ENCODE measurements around the gene CDK5RAP3. TPM values are rescaled to one million over a fixed set of nuclear protein-coding genes. Genes with fewer than 3 reads are reported as not detected.
"Not testable (repeated sequence)": the region's sequence is repeated elsewhere in the genome, so short reads cannot be mapped to it uniquely, and the experiment has no call there.

CDK5RAP3 gene
- total RNA-seq, 1 donor: 52.3 TPM

DNA sequence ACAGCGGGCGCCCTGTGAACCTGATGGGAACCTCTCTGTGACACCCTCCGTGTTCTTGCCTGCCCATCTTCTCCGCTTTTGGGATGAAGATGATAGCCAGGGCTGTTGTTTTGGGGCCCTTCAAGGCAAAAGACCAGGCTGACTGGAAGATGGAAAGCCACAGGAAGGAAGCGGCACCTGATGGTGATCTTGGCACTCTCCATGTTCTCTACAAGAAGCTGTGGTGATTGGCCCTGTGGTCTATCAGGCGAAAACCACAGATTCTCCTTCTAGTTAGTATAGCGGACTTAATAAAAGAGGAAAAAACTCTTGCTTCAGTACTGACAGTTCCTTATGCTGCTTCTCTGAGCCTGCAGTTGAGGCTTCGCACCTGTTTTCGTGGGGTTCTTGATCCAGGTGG, 10.5 kb downstream of the CDK5RAP3 start:
- Histone ChIP-seq H3K9me3 (ENCODE audit: low read depth, low read length) (no peaks in the 10 kb centered on the region), H3K4me3 (ENCODE audit: low read length) (no peak overlapping the region), H3K4me1 (ENCODE audit: insufficient read depth, low read length) (peaks cover 32% of the 10 kb centered on the region), H3K27me3 (ENCODE audit: insufficient read depth, low read length) (no peaks in the 10 kb centered on the region)

DNA sequence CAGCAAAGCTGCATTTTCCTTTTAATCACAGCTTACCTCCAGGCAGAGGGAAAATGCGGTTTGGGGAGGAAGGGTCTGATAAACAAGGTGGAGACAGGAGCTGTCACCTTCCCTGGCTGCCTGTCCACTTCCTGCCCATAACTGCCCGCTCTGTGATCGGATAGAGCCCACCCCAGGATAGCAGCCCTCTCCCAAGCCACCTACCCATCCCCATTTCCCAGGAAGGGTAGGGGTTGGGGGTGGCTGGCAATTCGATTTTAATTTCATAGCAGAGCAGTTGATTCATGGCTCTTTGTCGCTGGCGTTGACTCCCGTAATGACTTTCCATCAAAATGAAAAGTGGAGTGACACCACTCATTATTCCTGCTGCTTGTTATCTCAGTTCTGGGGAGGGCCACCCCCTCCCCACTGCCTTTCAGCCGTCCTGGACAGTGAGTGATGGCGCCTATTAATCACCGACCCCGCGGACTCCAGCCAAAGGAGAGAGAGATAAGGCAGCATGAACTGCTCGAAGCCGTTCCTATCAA, 11.2 kb downstream of the CDK5RAP3 start:
- Histone ChIP-seq H3K27me3 (ENCODE audit: insufficient read depth, low read length) (no peaks in the 10 kb centered on the region), H3K4me3 (ENCODE audit: low read length) (no peak overlapping the region), H3K9me3 (ENCODE audit: low read depth, low read length) (no peaks in the 10 kb centered on the region), H3K4me1 (ENCODE audit: insufficient read depth, low read length) (peaks cover 32% of the 10 kb centered on the region)

DNA sequence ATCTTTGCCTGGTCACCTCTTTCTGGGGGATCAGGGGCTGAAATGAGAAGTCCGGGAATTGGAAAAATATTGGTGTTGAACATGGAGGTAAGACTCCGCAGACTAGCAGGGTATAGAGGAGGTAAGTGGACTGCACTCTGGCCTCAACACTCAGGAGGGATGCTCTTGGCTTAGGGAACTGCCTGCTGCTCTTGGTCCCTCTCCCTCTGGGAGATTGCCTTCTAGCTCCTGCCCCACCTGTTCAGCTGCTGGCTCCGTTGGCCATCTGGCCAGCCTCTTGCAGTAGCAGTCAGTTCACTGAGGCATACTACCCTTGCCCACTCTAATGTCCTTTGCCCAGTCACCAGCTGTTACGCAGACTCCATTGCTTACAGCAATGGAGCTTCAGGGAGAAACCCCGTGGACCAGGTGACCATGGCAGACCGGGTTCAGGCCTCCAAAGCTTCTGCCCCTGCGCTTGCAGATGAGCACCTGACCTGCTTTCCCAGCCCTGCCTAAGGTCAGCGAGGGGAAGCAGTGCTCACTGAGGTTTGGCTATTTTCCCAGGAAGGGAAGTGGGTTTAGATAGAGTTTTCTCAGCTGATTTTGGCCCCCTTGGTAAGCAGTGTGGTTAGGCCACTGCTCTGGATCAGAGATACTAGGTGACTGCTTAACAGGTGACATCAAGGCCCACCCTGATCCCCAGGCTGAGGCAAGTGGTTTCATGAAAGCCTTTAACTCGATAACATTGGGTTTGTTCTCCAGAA, 11.9 kb downstream of the CDK5RAP3 start:
- H3K9me3 ChIP-seq (ENCODE audit: low read depth, low read length): no peaks in the 10 kb centered on the region
- no peak overlapping the region for H3K4me3 ChIP-seq (ENCODE audit: low read length)
- no peaks in the 10 kb centered on the region for H3K27me3 ChIP-seq (ENCODE audit: insufficient read depth, low read length)
- H3K4me1 ChIP-seq (ENCODE audit: insufficient read depth, low read length): peaks cover 32% of the 10 kb centered on the region

DNA sequence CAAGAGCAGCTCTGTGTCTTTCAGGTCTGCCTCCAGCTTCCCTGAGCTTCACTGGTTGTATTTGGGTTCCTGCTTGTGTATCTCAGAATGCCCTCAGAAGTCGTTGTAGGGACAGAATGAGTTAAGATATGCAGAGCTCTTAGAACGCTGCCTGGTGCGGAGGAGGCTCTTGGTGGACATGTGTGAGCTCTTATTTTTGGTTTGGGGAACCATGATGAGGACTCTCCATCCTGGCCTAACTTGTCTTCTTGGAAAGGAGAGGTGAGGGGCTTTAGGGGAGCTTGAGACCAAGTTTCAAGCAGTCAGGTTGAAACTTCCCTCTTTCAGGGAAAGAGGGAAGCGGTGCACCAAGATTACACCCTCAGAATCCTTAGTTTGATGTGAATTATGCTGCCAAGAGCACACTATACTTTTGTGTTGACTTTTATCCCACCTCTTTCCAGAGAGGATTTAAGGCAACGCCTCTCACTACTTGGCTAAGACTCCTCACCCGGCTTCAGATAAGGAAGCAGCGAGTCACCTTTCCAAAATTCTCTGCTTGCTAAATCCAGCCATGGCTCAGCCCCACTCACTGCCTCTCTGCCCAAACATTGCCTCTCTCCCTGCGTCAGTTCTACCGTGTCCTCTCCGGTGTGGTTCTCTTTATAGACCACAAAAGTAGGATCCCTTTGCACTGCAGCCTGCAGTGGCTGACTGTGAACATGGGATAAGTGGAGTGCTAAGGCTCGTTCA, 12.7 kb downstream of the CDK5RAP3 start:
- no peaks in the 10 kb centered on the region for H3K27me3 ChIP-seq (ENCODE audit: insufficient read depth, low read length)
- no peak overlapping the region for H3K4me3 ChIP-seq (ENCODE audit: low read length)
- no peaks in the 10 kb centered on the region for H3K9me3 ChIP-seq (ENCODE audit: low read depth, low read length)
- peaks cover 32% of the 10 kb centered on the region for H3K4me1 ChIP-seq (ENCODE audit: insufficient read depth, low read length)

DNA sequence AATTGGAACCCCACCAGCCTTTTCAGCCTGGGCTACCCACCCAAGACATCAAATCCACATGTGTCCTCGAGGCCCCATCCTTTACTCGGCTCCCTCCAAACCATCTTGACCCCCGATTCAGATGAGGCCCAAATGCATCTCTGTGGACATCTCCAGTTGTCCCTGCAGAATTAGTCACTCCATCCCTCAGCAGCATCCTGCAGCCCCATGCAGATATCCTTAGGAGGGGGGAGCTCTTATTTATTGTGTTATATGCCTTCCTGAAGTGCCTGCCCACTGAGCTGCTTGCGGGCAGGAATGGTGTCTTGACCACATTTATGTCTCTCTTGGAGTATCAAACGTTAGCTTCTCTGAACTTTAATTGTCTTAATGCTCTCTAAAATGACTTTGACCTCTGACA, 15.6 kb downstream of the CDK5RAP3 start:
- no peaks in the 10 kb centered on the region for H3K9me3 ChIP-seq (ENCODE audit: low read depth, low read length)
- no peaks in the 10 kb centered on the region for H3K27me3 ChIP-seq (ENCODE audit: insufficient read depth, low read length)
- peaks cover 22% of the 10 kb centered on the region for H3K4me1 ChIP-seq (ENCODE audit: insufficient read depth, low read length)
- no peak overlapping the region for H3K4me3 ChIP-seq (ENCODE audit: low read length)

GRCh38 chr17:47987240-47987835, 16.4 kb downstream of the CDK5RAP3 start:
- H3K4me1 ChIP-seq (ENCODE audit: insufficient read depth, low read length): peaks cover 14% of the 10 kb centered on the region

GRCh38 chr17:47988445-47988844, 17.5 kb downstream of the CDK5RAP3 start:
- H3K4me1 ChIP-seq (ENCODE audit: insufficient read depth, low read length); H3K9me3 ChIP-seq (ENCODE audit: low read depth, low read length); H3K4me3 ChIP-seq (ENCODE audit: low read length); H3K27me3 ChIP-seq (ENCODE audit: insufficient read depth, low read length): not testable (repeated sequence)

More at GRCh38 chr17:47987240-47987835, 16.4 kb downstream of the CDK5RAP3 start:
- H3K4me3 ChIP-seq (ENCODE audit: low read length): no peak overlapping the region
- H3K9me3 ChIP-seq (ENCODE audit: low read depth, low read length): no peaks in the 10 kb centered on the region
- H3K27me3 ChIP-seq (ENCODE audit: insufficient read depth, low read length): no peaks in the 10 kb centered on the region

- H3K4me1 ChIP-seq (ENCODE audit: insufficient read depth, low read length): no peaks in the 10 kb centered on the region
- H3K27me3 ChIP-seq (ENCODE audit: insufficient read depth, low read length): no peaks in the 10 kb centered on the region
- no peaks in the 10 kb centered on the region for H3K9me3 ChIP-seq (ENCODE audit: low read depth, low read length)
- no peak overlapping the region for H3K4me3 ChIP-seq (ENCODE audit: low read length)
Observed at GRCh38 chr17:47989159-47989558, 18.2 kb downstream of the CDK5RAP3 start.

DNA sequence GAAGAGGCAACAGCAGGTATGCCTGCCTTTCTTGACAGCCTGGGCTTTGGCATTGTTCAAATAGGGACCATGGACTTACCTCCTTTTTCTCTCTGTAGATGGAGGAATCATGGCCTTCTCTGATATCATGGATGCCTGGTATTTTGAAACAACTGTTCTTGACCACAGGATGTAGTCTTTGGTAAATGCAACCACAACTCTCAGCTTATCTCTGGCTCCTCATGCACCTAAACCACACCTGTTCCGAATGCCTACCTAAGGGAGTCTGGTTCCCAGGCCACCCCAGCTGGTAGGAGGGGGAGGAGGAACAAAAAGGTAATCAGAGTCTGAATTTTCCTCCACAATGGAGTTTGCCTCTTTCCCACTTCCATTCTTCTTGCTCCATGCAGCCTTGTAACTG, 18.8 kb downstream of the CDK5RAP3 start:
- Histone ChIP-seq H3K27me3 (ENCODE audit: insufficient read depth, low read length) (no peaks in the 10 kb centered on the region), H3K4me1 (ENCODE audit: insufficient read depth, low read length) (no peaks in the 10 kb centered on the region), H3K9me3 (ENCODE audit: low read depth, low read length) (no peaks in the 10 kb centered on the region), H3K4me3 (ENCODE audit: low read length) (no peak overlapping the region)

DNA sequence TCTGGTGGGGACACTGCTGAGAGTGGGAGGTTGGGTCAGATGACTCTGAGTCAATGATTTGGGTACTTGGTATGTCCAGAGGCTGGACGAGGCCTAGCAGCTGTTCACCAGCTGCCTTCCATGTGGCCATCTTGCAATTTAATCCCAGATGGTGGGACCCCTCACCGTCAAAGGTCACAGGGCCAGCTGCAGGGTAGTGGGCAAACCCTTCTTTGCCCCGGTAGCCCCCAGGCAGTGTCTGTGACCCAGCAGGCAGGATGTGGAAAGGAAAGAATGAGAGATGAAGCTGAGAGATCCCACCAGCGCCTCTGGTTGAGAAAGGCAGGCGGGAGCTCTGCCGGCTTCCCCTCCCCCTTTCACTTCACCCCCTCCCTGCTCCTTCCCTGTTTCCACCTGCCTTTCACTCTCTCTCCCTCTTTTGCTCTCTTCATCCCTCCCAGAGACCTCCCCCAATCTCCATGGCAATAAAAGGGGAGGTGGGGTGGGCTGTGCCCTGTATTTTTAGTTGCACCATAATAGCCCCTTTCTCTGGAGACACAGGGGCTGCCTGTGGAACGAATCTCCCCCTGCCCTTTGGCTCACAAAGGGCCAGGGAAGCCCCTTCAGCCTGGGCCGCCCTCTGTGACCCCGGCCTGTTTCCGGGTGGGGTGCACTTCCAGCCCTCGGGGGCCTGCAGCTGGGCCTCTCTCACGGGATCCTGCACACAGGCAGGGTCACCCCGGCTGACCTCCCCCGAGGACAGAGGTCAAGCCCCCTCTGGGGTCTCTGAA, 20.2 kb downstream of the CDK5RAP3 start:
- no peaks in the 10 kb centered on the region for H3K9me3 ChIP-seq (ENCODE audit: low read depth, low read length)
- no peaks in the 10 kb centered on the region for H3K4me1 ChIP-seq (ENCODE audit: insufficient read depth, low read length)
- H3K27me3 ChIP-seq (ENCODE audit: insufficient read depth, low read length): no peaks in the 10 kb centered on the region
- H3K4me3 ChIP-seq (ENCODE audit: low read length): no peak overlapping the region

DNA sequence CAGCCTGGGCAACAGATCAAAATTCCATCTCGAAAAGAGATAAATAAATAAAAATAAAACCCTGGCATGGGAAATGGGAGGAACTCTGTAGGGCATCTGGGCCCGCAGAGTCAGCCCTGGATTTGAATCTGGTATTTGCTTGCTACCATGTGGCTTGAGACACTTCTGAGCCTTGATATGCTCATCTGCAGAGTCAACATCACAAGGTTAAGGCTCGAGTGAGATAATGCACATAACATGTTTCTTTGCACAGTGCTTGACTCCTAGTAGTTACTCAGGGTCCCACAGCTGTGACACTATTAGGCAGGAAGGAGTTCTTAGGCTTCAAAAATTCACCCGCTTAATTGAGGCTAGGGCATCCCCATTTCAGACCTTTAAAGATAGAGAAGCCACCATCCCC, 21.3 kb downstream of the CDK5RAP3 start:
- H3K4me3 ChIP-seq (ENCODE audit: low read length): no peak overlapping the region
- no peaks in the 10 kb centered on the region for H3K9me3 ChIP-seq (ENCODE audit: low read depth, low read length)

DNA sequence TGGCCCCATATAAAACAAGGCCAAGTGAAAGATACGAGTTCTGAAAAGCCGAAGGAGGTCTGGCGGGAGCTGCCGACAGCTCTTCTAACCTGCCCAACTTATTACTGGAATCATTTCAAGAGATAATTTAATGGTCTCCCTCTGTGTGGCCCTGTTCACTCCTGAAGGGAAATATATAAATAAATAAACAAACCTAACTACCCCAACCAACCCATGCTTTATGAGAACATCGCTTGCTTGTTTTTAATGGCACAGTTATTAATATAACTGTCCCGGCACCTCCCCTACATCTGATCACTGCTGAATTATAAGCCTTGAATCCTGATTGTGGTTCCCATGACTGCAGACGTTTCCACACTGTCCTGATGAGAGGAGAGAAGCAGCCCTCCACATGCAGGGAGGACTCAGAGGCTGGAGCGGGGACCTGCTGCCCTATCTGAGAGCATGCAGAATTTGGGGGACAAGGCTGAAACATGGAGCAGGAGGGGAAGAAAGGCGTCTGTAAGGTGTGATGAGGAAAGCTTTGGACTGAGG, 22.2 kb downstream of the CDK5RAP3 start:
- Histone ChIP-seq H3K4me3 (ENCODE audit: low read length) (no peak overlapping the region), H3K4me1 (ENCODE audit: insufficient read depth, low read length) (peaks cover 7% of the 10 kb centered on the region), H3K9me3 (ENCODE audit: low read depth, low read length) (no peaks in the 10 kb centered on the region), H3K27me3 (ENCODE audit: insufficient read depth, low read length) (no peaks in the 10 kb centered on the region)

More for the DNA sequence above, 21.3 kb downstream of the CDK5RAP3 start:
- Histone ChIP-seq H3K27me3 (ENCODE audit: insufficient read depth, low read length) (no peaks in the 10 kb centered on the region), H3K4me1 (ENCODE audit: insufficient read depth, low read length) (no peaks in the 10 kb centered on the region)

- H3K4me3 ChIP-seq (ENCODE audit: low read length): no peak overlapping the region
- H3K9me3 ChIP-seq (ENCODE audit: low read depth, low read length): no peaks in the 10 kb centered on the region
- H3K4me1 ChIP-seq (ENCODE audit: insufficient read depth, low read length): peaks cover 7% of the 10 kb centered on the region
- H3K27me3 ChIP-seq (ENCODE audit: insufficient read depth, low read length): no peaks in the 10 kb centered on the region
Observed at GRCh38 chr17:47993964-47994363, 23.1 kb downstream of the CDK5RAP3 start.

DNA sequence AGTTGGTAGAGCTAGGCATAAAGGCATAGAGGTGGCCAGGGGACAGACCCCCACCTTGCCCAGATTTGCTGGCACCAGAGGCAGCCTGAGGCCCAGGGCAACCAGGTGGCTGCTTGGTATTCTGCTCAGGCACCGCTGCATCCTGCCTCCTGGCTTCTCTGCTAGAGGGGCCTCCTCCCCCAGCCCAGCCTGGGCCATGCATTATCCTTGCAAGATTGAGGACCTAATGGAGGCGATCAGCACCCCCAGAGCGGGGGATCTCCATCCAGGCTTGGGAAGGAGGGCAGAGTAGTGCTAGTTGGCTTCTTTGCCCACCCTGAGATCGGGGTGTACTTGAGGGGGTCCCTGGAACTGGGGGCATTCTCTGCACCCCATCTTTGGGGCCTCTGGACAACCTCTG, 23.8 kb downstream of the CDK5RAP3 start:
- H3K27me3 ChIP-seq (ENCODE audit: insufficient read depth, low read length): no peaks in the 10 kb centered on the region
- H3K4me3 ChIP-seq (ENCODE audit: low read length): no peak overlapping the region
- H3K4me1 ChIP-seq (ENCODE audit: insufficient read depth, low read length): peaks cover 11% of the 10 kb centered on the region
- no peaks in the 10 kb centered on the region for H3K9me3 ChIP-seq (ENCODE audit: low read depth, low read length)
